ENCODE results near the gene CD163L1.
"Not testable (repeated sequence)": the region's sequence is repeated elsewhere in the genome, so short reads cannot be mapped to it uniquely, and the experiment has no call there.

CD163L1 gene

DNA sequence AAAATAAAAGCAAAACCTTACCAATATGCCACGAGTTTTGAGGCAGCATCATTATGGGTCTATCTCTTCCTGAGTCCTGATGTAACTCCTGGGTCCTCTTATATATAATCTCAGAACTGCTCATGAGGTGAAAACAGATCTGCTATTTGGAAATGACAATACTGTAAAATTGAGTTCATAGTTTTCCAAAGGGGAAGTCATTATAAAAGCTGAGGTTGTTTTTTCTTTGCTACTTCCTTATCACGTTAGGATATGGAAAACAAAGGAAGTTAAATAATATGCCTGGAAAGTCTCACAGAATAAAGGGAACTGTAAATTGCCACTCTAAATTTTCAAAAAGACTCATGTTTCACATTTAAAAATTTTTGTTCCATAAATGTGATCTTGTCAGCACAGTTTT lies at the start of gene CD163L1:
CD163L1 (minus strand) TSS at position 78 of the 400 bp plus-strand sequence; CDS start at position 52, 26 bp downstream.
- DNase-seq (ENCODE audit: low read depth in 2 of 2) = no peak

GRCh38 chr12:7493006-7493405 lies 49.1 kb upstream of the CD163L1 start:
- no peak for DNase-seq (ENCODE audit: low read depth in 2 of 2)

GRCh38 chr12:7486512-7486911 lies 42.6 kb upstream of the CD163L1 start:
- no peak for DNase-seq (ENCODE audit: low read depth in 2 of 2)

DNA sequence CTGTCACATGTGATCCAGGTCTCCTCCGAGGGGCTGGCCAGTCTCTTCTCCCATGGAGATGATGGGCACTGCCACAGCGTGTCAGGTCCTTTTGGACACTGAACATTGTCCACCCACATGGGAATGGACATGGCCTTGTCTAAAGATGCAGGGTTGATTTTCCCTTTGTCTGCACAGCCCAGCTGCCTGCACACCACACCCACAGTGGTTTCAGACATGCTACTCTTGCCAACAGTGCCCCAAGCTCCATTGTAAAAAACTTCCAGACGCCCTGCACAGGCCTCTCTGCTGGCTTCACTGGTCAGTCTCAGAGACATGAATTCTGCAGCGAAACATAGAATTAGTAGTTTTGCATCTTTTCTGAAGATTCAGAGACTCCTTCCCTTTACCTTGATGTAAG lies 41.1 kb upstream of the CD163L1 start:
- DNase-seq (ENCODE audit: low read depth in 2 of 2) = no peak

DNA sequence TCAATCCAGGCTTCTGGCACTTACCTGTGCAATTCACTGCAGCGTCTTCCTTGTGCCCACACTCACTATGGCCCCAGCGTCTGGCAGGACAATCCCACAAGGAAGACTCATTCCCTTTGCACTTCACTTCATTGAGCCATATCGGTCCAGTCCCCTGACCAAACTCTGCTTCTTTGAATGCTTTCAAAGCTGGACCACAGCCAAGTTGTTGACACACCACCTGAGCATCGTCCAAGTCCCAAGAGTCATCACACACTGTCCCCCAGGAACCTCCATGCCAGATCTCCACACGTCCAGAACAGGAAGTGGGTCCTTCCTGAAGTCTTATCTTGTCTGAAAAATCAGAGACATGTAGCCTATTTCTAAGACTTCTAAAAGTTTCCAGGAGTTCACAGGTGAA lies 39.4 kb upstream of the CD163L1 start:
- no peak for DNase-seq (ENCODE audit: low read depth in 2 of 2)

- no peak for DNase-seq (ENCODE audit: low read depth in 2 of 2)
These were observed 35.8 kb upstream of the CD163L1 start for GRCh38 chr12:7479771-7480170.

DNA sequence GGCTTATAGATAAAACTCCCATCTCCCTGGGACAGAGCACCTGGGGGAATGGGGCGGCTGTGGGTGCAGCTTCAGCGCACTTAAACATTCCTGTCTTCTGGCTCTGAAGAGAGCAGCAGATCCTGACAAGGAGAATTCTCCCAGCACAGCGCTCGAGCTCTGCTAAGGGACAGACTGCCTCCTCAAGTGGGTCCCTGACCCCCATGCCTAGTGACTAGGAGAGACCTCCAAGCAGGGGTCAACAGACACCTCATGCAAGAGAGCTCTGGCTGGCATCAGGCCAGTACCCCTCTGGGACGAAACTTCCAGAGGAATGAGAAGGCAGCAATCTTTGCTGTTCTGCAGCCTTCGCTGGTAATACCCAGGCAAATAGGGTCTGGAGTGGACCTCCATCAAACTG lies 28.1 kb upstream of the CD163L1 start:
- no peak for DNase-seq (ENCODE audit: low read depth in 2 of 2)

DNA sequence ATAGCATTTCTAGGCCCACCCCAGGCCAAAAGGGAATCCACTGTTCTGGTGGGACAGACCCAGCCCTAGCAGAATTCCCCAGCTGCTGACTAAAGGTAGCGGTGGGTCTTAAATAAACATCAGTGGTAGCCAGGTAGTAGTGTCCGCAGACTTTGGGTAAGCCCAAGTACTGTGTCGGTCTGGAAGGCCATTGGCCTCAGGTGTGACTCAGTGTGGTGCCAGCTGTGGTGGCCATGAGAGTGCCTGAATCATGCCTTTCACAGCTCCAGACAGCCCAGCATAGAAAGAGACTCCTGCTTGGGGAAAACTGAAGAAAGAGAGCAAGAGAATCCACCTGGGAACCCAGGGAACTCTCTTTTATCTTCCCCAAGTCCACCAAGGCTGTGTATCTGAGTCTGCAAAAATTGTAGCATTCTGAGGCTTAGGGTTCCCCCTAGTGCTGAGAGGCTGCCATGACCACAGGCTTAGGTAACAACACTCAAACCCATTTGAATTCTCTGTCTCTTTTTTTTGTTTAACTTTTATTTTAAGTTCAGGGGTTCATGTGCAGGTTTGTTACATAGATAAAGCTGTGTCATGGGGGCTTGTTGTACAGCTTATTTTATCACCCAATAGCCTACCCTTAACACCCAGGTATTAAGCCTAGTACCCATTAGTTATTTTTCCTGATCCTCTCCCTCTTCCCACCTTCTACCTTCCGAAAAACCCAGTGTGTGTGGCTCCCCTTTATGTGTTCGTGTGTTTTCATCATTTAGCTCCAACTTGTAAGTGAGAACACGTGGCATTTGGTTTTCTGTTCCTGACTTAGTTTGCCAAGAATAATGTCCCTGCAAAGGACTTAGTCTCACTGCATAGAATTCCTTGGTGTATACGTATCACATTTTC lies 16.7 kb upstream of the CD163L1 start:
- peak in 1 of 2 donors; percentile 16 for DNase-seq (ENCODE audit: low read depth in 2 of 2)

- no peak for DNase-seq (ENCODE audit: low read depth in 2 of 2)
These were observed 16.0 kb upstream of the CD163L1 start for GRCh38 chr12:7459973-7460372.

DNA sequence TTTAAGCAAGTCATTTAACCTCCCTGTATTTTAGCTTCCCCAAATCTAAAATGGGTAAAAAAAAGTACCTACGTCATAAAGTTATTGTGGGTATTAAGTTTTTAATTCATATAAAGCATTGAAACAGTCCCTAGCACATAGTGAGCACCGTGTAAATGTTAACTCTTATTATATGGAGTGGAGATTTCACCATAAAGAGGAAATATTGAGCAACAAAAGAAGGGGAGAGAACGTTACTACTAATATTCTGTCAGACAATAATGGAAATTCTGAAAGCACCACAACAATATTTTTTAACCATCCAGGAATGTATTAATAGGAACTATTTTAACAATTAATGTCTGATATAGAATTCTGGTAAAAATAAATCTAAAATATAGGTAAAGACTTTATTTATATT lies 7.8 kb upstream of the CD163L1 start:
- no peak for DNase-seq (ENCODE audit: low read depth in 2 of 2)

DNA sequence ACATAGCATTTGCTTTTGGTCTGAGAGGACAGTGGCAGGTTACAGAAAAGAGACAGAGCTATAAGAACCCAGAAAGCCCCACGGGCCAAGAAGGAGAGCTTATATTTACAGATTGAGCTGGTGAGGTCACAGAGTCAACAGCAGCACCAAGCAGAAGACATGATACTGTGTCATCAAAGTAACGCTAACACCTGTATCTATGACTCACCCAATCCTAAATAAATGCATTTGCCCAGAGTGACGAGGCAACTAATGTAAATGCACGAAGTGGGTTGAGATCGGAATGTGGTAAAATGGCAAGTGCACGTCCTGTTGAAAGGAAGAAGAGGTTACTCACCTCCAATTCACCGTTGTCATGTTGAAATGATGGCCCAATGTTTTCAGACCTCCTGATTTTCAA lies 6.7 kb upstream of the CD163L1 start:
- no peak for DNase-seq (ENCODE audit: low read depth in 2 of 2)

- no peak for DNase-seq (ENCODE audit: low read depth in 2 of 2)
These were observed 4.1 kb upstream of the CD163L1 start for GRCh38 chr12:7448099-7448498.

GRCh38 chr12:7444537-7444936 lies 584 bp upstream of the CD163L1 start:
- DNase-seq (ENCODE audit: low read depth in 2 of 2) = no peak

DNA sequence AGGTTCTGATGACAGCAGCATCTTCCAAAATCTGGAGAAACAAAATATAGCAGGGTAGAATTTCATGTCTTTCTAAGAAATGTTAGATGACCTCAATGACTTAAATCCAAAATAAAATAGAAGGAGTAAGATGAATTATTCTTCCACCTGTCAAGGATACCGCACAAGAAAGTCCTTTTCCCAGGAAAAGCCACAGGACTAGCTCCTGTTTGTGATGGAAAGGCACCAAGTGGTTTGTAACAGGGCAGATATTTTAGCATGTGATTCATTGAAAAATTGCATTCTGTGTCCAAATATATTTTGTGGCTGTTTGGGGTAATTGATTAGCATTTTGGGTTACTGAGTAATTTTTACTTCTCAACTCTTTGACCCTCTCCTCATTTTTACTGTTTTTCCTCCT lies 2.7 kb downstream of the CD163L1 start:
- DNase-seq (ENCODE audit: low read depth in 2 of 2) = no peak

DNA sequence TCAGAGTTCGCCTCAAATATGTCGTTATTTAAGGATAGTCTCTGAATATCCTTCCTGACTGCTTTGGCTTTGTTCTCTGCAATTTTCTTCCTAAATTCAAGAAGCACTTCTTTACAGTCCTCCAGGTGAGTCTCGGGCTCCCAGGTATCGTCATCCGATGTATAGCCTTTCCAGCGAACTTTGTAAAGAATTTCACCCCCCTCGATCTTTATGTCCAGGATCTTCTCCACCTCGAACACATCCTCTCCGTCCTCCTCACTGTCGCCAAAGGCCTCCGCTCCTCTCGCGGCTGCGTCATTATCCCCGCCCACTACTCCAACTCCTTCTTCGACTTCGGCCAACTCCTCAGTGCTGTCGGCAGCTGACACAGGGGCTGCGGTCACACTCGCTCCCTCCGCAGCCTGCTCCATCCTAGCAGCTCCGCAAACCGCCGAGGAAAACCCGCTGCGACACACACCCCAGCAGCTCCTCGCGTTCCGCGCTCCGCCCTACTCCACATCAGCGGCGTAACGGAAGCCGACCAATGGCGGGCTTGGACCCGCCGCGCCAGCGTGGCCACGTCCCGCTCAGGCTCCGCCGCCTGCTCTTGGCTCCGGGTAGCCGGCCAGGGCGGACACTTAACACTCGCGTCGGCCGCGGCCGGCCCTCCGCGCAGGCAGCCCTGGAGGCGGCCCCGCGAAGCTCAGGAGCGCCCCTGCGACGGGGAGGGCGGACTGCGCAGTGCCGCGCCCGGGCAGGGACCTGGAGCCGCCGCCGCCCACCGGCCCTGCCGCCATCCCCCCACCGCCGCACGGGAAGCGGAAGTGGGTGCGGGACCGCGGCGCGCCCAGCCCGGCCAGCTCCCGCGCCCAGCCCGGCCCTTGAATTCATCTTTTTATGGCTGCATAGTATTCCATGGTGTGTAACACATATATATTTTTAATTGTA lies 4.1 kb downstream of the CD163L1 start:
- DNase-seq (ENCODE audit: low read depth in 2 of 2) = no peak

- not testable (repeated sequence) for DNase-seq (ENCODE audit: low read depth in 2 of 2)
These were observed 5.5 kb downstream of the CD163L1 start for GRCh38 chr12:7438291-7438995.

- not testable (repeated sequence) for DNase-seq (ENCODE audit: low read depth in 2 of 2)
These were observed 6.5 kb downstream of the CD163L1 start for GRCh38 chr12:7437494-7437893.

- DNase-seq (ENCODE audit: low read depth in 2 of 2) = no peak
These were observed 9.3 kb downstream of the CD163L1 start for GRCh38 chr12:7434670-7435069.

- DNase-seq (ENCODE audit: low read depth in 2 of 2) = no peak
These were observed 10.6 kb downstream of the CD163L1 start for GRCh38 chr12:7433276-7433822.

DNA sequence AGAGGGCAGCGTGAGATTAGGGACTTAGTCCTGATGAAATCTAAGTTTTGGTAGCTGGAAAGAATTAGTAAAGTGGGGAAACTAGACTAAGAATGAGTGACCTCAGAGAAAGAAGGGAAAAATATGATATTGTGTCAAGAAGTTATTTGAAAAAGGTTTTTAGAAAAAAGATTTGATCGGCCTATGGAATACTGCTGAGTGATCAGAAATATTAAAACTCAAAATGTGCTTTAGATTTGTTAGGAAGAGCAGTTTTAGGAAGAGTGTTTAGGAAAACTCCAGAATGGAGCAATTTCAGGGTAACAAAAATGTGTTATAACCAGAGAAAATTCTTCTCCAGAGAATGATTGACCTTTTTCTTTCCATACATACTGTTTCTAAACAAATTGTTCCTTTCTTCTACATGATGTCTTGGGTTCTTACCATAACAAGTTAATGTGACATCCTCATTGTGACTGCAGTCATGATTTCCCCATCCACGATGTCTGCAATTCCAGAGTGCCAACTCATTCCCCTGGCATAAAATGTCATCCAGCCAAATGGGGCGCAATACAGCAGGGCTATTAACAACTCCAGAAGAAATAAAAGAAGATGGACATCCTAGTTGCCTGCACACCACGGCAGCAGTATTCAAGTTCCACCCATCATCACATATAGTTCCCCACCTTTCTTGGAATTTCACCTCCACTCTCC lies 11.8 kb downstream of the CD163L1 start:
- no peak for DNase-seq (ENCODE audit: low read depth in 2 of 2)

DNA sequence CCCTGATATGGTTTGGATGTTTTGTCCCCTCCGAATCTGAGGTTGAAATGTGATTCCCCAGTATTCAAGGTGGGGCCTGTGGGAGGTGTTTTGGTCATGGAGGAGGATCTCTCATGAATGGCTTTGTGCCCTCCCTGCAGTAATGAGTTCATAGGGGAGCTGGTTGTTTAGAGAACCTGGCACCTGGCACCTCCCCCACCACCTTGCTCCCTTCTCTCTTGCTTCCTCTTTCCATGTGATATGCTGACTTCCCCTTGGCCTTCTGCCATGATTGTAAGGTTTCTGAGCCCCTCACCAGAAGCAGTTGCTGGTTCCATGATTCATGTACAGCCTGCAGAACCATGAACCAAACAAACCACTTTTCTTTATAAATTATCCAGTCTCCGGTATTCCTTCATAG lies 32.6 kb downstream of the CD163L1 start:
- no peak for DNase-seq (ENCODE audit: low read depth in 2 of 2)

All from stimulated activated CD8-positive, alpha-beta memory T cell treated with anti-CD3 and anti-CD28 coated beads, Interleukin-2, amount 100 ng/mL, for 1 hour (primary cell).